IPS-18c (cell line): ENCODE measurements around the gene RNF13.

Experiments used
- H3K4me3 ChIP-seq: 2 replicates; pipeline ENCODE4 v1.7.0; 2013; ENCODE audit warnings: low read depth, mild to moderate bottlenecking, low read length, moderate library complexity; ENCODE audit not compliant: insufficient read depth
- H3K9me3 ChIP-seq: one replicate; pipeline ENCODE4 v1.6.1; 2013; ENCODE audit warnings: mild to moderate bottlenecking, low read length, moderate library complexity; ENCODE audit not compliant: control insufficient read depth, insufficient read depth

The RNF13 gene

GRCh38 chr3:149983628-149984027, 170.6 kb downstream of the RNF13 start:
- Histone ChIP-seq H3K4me3 (no peak overlapping the region), H3K9me3 (no peaks in the 10 kb centered on the region)

DNA sequence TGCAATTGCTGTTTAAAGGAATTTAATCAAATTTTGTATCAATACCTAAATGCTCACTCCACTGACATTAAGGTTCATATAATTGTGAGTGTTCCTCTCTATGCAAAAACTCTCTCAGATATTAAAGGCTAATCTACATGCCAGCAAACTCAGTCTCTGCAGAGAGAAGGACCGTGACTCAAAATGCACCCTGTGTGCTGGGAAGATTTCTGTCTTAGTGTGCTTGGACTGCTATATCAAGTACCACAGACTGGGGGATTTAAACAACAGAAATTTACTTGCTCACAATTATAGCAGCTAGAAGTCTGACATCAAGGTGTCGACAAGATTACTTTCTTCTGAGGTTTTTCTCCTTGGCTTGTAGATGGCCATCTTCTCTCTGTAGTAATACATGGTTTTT, 176.3 kb downstream of the RNF13 start:
- no peaks in the 10 kb centered on the region for H3K9me3 ChIP-seq
- no peak overlapping the region for H3K4me3 ChIP-seq

- Histone ChIP-seq H3K4me3 (no peak overlapping the region), H3K9me3 (no peaks in the 10 kb centered on the region)
These were observed 177.5 kb downstream of the RNF13 start for GRCh38 chr3:149990423-149990948.

- Histone ChIP-seq H3K4me3 (no peak overlapping the region), H3K9me3 (no peaks in the 10 kb centered on the region)
These were observed 179.5 kb downstream of the RNF13 start for GRCh38 chr3:149992416-149993058.

- H3K9me3 ChIP-seq: no peaks in the 10 kb centered on the region
These were observed 185.9 kb downstream of the RNF13 start for GRCh38 chr3:149998946-149999345.

GRCh38 chr3:149999421-149999820, 186.4 kb downstream of the RNF13 start:
- Histone ChIP-seq H3K4me3 (no peak overlapping the region), H3K9me3 (no peaks in the 10 kb centered on the region)

More at GRCh38 chr3:149998946-149999345, 185.9 kb downstream of the RNF13 start:
- no peak overlapping the region for H3K4me3 ChIP-seq

- Histone ChIP-seq H3K9me3 (no peaks in the 10 kb centered on the region), H3K4me3 (no peak overlapping the region)
These were observed 187.6 kb downstream of the RNF13 start for GRCh38 chr3:150000641-150001040.

GRCh38 chr3:150005243-150006112, 192.5 kb downstream of the RNF13 start:
- Histone ChIP-seq H3K9me3 (no peaks in the 10 kb centered on the region), H3K4me3 (no peak overlapping the region)

- Histone ChIP-seq H3K9me3 (no peaks in the 10 kb centered on the region), H3K4me3 (no peak overlapping the region)
These were observed 193.8 kb downstream of the RNF13 start for GRCh38 chr3:150006794-150007193.
